Muscle layer of duodenum (tissue), 2 donors: ENCODE measurements around the gene UBXN6.

Source experiments
- H3K27ac ChIP-seq: one replicate; pipeline ENCODE4 v1.7.0; 2013; ENCODE audit warnings: mild to moderate bottlenecking, low read length
- H3K27me3 ChIP-seq: one replicate; pipeline ENCODE4 v1.7.0; 2013; ENCODE audit warnings: low read depth, mild to moderate bottlenecking, control low read depth, low read length
- H3K36me3 ChIP-seq, 2 donors: one replicate each; pipeline ENCODE4 v1.7.0; 2013; ENCODE audit warnings: low read length in 2 of 2, control low read depth in 1 of 2, mild to moderate bottlenecking in 1 of 2; ENCODE audit not compliant: insufficient read depth in 2 of 2, control insufficient read depth in 1 of 2
- H3K4me1 ChIP-seq, 2 donors: one replicate each; pipeline ENCODE4 v1.7.0; 2013; ENCODE audit warnings: low read length in 2 of 2, mild to moderate bottlenecking in 2 of 2, control low read depth in 1 of 2, moderate library complexity in 1 of 2; ENCODE audit not compliant: insufficient read depth in 2 of 2, control insufficient read depth in 1 of 2
- H3K4me3 ChIP-seq, 2 donors: one replicate each; pipeline ENCODE4 v1.7.0; 2013; ENCODE audit warnings: low read length in 2 of 2, low read depth in 1 of 2, mild to moderate bottlenecking in 1 of 2
- H3K9me3 ChIP-seq, 2 donors: one replicate each; pipeline ENCODE4 v1.7.0; 2013; ENCODE audit warnings: low read length in 2 of 2, control low read depth in 1 of 2, mild to moderate bottlenecking in 1 of 2; ENCODE audit not compliant: control insufficient read depth in 1 of 2
- donor health status: healthy.

UBXN6 gene

DNA sequence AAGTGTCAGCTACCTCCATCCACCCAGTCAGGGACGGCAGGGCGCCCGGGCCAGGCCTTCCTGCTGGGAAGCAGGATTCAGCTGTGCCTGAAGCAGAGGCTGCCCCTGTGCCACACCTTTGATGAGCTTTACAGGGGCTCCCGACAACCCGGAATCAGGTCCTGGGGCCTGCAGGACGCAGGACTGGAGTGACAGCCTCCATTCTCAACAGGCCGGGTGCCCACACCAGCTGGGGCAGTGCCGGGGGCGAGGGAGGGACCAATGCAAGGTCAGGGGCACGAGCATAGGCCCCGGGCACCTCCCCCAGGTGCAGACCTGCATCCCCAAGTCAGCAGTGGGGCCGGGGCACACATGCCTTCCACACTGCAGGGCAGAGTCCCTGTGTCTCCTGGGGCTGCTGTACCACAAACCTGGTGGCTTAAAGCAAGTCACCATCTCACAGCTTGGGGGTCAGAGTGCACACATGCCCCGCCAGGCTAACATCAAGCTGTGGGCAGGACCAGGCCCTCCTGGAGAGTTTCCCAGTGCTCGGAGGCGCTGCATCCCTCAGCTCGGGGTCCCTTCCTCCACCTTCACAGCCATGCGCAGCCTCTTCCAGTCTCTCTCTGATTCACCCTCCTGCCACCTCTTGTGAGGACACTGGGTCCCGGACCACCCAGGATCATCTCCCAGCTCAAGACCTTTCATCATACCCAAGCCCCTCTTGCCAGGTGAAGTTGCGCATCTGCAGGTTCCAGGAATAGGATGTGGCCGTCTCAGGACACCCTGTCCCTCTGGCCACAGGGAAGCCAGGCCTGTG lies 13.4 kb downstream of the UBXN6 start:
- H3K27ac ChIP-seq: no peak overlapping the region
- peaks cover 0 to 9% of the 10 kb centered on the region in 2 donors for H3K4me1 ChIP-seq
- no peaks in the 10 kb centered on the region for H3K9me3 ChIP-seq
- peaks cover 29 to 60% of the 10 kb centered on the region in 2 donors for H3K36me3 ChIP-seq
- H3K27me3 ChIP-seq: no peaks in the 10 kb centered on the region
- H3K4me3 ChIP-seq: no peak overlapping the region

DNA sequence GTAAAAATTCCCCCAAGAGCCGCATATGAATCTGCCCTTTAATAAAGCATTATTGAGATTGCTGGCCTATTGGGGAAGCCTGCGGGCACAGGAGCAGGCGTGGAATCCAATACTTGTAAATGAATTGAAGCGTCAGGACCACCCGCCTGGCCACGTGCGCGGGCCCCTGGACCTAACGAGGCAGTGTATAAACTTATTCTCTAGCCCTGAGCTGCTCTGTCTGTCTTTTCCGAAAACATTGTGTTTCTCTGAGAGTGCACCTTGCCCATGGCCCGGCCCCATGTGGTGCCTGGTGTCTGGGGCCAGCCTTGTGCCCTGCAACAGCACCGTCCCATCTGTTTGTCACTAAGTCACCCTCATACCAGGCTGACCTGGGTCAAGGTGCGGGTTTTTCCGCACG lies 14.4 kb downstream of the UBXN6 start:
- peaks cover 20 to 53% of the 10 kb centered on the region in 2 donors for H3K36me3 ChIP-seq
- no peak overlapping the region for H3K4me3 ChIP-seq
- H3K27ac ChIP-seq: no peak overlapping the region
- H3K27me3 ChIP-seq: no peaks in the 10 kb centered on the region
- H3K4me1 ChIP-seq: no peaks in the 10 kb centered on the region
- no peaks in the 10 kb centered on the region for H3K9me3 ChIP-seq

- H3K9me3 ChIP-seq: no peaks in the 10 kb centered on the region
- H3K4me3 ChIP-seq: no peak overlapping the region
- H3K36me3 ChIP-seq: peaks cover 17 to 49% of the 10 kb centered on the region in 2 donors
- no peak overlapping the region for H3K27ac ChIP-seq
- H3K27me3 ChIP-seq: no peaks in the 10 kb centered on the region
- H3K4me1 ChIP-seq: no peaks in the 10 kb centered on the region
Observed at GRCh38 chr19:4442819-4443146, 14.8 kb downstream of the UBXN6 start.

DNA sequence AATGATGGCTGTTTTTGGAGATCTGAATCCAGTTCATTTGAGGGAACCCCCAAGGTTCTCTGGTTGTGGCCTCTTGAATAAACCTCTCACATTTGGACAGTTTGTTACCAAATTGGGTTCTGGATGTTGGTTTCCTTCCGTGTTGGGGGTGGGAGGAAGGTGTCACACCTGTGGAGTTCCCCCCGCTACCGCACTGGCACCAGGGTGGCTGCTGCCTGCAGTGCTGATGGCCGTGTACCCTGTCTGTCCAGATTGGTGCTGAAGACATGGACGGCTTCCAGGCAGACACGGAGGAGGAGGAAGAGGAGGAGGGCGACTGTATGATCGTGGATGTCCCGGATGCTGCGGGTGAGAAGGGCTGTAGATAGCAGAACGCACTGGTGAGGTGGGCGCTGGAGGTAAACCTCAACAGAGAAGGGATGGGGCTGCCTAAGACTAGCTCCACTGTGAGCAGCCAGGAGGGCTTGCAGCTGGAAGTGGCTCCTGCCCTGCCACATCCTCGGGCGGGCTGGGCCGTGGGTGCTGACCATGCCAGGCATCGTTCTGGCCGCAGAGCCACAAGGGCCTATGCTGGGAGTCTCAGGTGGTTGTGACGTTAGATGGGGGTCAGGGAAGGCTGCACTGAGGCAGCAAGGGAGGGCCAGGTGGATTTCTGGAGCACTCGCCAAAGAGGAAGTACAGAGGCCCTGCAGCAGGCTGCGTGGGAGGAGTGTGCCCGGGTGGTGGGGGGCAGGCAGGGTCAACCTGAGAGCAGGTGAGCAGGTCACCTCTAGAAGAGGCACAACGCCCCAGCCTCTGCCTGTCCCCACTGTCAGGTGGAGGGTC lies 15.4 kb downstream of the UBXN6 start:
- Histone ChIP-seq H3K27ac (no peak overlapping the region), H3K4me1 (no peaks in the 10 kb centered on the region), H3K27me3 (no peaks in the 10 kb centered on the region), H3K9me3 (no peaks in the 10 kb centered on the region), H3K4me3 (no peak overlapping the region), H3K36me3 (peaks cover 14 to 43% of the 10 kb centered on the region in 2 donors)

DNA sequence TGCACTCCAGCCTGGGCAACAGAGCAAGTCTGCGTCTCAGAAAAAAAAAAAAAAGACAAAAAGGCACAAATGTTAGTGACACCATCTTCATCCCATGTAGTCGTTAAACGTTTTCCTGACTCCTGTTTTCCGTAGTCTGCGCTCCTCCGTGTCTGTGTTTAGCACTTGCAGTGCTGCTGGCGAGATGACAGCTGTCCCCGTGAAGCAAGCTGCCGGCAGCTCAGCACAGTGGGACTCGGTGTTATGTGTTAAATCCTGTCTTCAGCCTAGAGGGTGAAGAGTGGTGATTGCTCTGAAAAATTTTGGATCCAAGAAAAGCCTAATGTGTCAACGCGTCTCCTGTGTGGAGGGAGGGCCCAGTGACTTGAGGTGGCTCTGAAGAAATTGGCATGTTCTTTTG lies 18.4 kb downstream of the UBXN6 start:
- peaks cover 5 to 17% of the 10 kb centered on the region in 2 donors for H3K36me3 ChIP-seq
- H3K27me3 ChIP-seq: no peaks in the 10 kb centered on the region
- no peaks in the 10 kb centered on the region for H3K4me1 ChIP-seq
- no peak overlapping the region for H3K4me3 ChIP-seq
- H3K27ac ChIP-seq: no peak overlapping the region
- no peaks in the 10 kb centered on the region for H3K9me3 ChIP-seq

DNA sequence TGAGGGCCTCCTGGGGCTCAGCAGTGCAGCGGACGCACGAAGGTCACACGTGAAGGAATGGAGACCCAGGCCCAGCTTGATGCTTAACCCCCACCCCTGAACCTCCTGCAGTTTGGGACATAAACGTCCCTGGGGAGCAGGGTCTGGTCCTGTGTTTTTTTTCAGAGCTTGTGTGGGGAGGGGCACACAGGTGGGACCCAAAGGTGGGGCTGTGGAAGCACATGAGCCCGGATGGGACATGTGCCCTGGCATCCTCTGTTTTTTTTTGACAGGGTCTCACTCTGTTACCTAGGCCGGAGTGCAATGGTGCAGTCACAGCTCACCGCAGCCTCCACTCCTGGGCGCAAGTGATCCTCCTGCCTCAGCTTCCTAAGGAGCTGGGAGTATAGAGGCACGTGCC lies 20.5 kb downstream of the UBXN6 start:
- H3K9me3 ChIP-seq: no peaks in the 10 kb centered on the region
- H3K36me3 ChIP-seq: peaks cover 5 to 21% of the 10 kb centered on the region in 2 donors

DNA sequence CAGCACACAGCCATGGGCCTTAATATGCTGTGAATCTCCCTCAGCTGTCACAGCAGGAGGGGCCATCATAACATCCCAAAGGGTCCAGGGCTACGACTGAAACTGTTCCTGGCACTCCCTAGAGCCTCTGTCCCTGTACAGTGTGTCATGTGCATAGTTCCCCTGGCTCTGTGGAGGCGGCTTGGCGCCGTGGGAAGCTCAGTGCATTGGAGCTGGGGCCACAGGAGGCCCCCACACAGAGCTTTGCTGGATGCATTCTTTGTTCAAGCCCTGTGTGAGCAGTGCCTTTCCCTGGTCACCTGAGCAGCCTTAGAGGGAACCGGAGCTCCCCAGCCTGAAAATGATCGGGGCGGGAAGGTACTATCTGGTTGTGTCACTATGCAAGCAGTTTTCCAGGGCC lies 21.4 kb downstream of the UBXN6 start:
- no peaks in the 10 kb centered on the region for H3K9me3 ChIP-seq
- H3K4me1 ChIP-seq: no peaks in the 10 kb centered on the region
- no peak overlapping the region for H3K4me3 ChIP-seq
- no peaks in the 10 kb centered on the region for H3K27me3 ChIP-seq
- no peak overlapping the region for H3K27ac ChIP-seq
- H3K36me3 ChIP-seq: peaks cover 5 to 27% of the 10 kb centered on the region in 2 donors

More for the DNA sequence above, 20.5 kb downstream of the UBXN6 start:
- H3K27ac ChIP-seq: no peak overlapping the region
- no peaks in the 10 kb centered on the region for H3K27me3 ChIP-seq
- H3K4me1 ChIP-seq: no peaks in the 10 kb centered on the region
- no peak overlapping the region for H3K4me3 ChIP-seq

GRCh38 chr19:4434391-4434790 lies 23.2 kb downstream of the UBXN6 start:
- H3K4me3 ChIP-seq: no peak overlapping the region
- no peaks in the 10 kb centered on the region for H3K4me1 ChIP-seq
- no peaks in the 10 kb centered on the region for H3K27me3 ChIP-seq
- peaks cover 5 to 36% of the 10 kb centered on the region in 2 donors for H3K36me3 ChIP-seq
- no peaks in the 10 kb centered on the region for H3K9me3 ChIP-seq
- H3K27ac ChIP-seq: no peak overlapping the region

- H3K36me3 ChIP-seq: peaks cover 5 to 39% of the 10 kb centered on the region in 2 donors
Observed at GRCh38 chr19:4432918-4433506, 24.6 kb downstream of the UBXN6 start.

GRCh38 chr19:4431808-4432674 lies 25.6 kb downstream of the UBXN6 start:
- Histone ChIP-seq H3K4me3 (no peak overlapping the region), H3K27me3 (no peaks in the 10 kb centered on the region), H3K27ac (no peak overlapping the region), H3K36me3 (peaks cover 5 to 39% of the 10 kb centered on the region in 2 donors), H3K9me3 (no peaks in the 10 kb centered on the region), H3K4me1 (no peaks in the 10 kb centered on the region)

More at GRCh38 chr19:4432918-4433506, 24.6 kb downstream of the UBXN6 start:
- Histone ChIP-seq H3K27me3 (no peaks in the 10 kb centered on the region), H3K27ac (no peak overlapping the region), H3K4me3 (no peak overlapping the region), H3K9me3 (no peaks in the 10 kb centered on the region), H3K4me1 (no peaks in the 10 kb centered on the region)
